HG03342 (cell line): ENCODE measurements around the gene SCN9A.
"Not testable (repeated sequence)": the region's sequence is repeated elsewhere in the genome, so short reads cannot be mapped to it uniquely, and the experiment has no call there.

Source experiments
- ATAC-seq: cut with Tn5 transposase; IDR thresholded peaks from one replicate; pipeline ENCODE4 v1.9.1; 2021; ENCODE audit warnings: mild to moderate bottlenecking, moderate library complexity; ENCODE audit not compliant: unreplicated experiment

The SCN9A gene

DNA sequence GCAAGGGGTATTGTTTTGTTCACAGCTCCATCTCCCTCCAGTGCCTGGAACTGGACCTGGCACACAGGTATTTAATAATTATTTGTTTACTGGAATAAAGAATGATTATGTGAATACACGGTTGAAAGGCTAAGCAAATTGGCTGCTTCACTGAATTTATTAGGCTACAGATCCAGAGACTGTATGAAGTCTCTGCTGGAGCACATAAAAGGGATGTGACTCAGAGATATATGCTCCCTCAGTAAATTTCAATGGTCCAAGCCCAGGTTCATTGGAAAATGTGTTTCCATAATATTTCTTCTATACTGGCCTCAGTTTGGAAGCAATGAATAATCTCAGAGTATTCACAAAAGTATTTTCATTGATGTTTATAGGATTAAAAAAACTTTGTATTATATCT lies 126.4 kb downstream of the SCN9A start:
- ATAC-seq: no peak

DNA sequence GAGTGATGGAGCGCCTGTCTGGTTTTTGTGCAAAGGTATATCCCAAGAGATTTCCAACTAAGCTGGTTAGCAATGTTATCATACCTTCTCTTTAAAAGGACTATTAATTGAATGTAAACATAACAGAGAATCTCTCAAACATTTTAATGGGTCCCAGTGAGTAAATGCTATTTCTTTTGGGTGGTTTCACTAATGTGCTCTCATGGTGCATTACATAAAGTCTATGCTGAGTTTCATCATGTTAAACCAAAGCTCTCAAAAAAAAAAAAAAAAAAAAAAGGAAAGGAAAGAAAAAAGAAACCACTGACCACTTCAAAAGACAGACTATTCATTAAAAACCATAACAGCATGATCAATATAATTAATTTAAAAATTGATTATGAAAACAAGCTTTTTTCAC lies 128.8 kb downstream of the SCN9A start:
- ATAC-seq: no peak

DNA sequence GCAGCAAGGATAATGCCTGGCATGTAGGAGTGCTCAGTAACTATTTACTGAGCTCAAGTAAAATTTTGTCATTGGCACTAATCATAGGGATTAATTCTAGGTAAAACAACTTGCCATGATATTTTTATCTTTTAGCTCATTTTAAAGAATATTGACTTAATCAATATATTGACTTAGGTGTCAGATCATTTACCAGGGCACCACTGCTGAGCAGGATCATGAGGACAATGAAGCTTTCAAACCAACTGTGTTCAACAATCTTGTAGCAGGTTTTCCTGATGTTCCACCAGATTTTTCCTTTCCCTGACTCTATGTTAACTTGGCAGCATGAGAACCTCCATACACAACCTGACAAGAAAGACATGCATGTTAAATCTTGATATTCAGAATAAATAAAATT lies 133.4 kb downstream of the SCN9A start:
- no peak for ATAC-seq

DNA sequence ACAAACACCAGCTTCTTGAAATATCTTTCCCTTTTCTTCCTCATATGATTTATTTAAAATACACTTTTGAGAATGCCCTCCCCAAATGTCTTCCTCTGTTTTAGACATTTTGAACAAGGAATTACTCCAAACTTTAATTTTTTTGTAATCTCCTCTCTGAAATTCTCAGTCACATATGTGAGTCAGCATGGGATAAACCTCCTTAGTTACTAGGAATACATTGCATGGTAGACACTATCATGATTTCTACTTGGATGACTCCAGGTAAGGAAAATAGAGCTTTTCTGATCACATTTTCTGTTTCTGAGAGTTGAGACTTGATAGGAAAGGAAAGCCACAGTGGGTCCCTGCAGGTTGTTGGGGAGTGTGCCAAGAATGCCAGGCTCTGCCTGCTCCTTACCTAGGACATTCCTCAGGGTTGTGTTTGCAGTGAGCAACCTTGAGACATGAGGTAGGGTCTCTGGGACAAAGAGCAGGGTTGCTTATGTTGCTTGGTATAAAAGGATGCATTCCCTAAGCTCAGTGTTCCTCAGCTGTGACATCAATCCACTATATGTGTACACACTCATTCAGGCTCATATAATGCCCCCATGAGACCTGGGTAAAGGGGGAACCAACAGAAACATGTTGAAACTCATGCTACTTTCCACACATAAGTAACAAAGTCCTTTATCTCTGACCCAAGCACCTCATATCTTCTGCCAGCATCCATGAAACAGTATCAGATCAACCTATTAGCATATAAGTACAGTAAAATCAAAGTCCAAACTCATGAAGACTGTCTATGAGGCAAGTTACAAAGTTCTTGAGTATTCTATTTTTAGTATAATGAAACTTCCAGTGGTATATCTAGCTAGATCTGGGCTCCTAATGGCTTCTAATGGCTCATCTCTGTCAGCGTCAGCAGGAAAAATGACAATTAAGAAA lies 135.1 kb downstream of the SCN9A start:
- no peak for ATAC-seq

DNA sequence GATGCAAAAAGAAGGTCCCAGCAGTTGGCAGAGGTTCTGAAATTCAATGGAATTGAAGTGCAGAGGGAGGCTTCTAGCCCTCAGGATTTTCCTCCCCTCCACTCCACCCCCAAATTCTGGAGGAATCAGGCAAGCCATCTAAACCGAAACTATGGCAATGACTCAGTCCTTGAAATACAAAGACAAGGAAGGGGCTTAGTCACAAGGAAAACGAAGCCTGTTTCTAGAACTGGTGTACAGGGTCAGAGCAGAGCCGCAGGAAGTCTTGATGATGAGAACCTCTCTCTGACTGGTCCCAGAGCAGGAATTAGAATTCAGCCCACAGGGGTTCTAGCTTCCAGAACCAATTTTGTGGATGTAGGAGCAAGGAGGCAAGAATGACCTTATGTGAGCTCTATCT lies 136.2 kb downstream of the SCN9A start:
- ATAC-seq: no peak

DNA sequence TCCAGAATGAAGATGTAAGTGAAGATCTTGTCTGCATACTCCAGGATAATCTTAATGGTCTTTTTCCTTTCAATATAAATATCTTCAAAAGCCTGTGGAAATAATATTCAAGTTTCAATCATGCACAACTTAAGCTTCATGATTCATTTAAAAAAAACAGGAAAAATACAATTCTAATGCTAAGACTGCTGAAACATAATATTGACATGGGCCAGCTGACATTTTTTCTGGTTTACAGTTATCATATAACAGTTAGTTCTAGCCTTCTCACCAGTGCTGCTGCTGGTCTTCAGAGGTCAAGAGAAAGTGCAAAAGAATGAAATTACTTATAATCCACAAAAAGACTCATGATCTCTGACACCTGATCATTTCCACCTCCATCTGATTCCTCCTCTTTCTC lies 137.6 kb downstream of the SCN9A start:
- no peak for ATAC-seq

DNA sequence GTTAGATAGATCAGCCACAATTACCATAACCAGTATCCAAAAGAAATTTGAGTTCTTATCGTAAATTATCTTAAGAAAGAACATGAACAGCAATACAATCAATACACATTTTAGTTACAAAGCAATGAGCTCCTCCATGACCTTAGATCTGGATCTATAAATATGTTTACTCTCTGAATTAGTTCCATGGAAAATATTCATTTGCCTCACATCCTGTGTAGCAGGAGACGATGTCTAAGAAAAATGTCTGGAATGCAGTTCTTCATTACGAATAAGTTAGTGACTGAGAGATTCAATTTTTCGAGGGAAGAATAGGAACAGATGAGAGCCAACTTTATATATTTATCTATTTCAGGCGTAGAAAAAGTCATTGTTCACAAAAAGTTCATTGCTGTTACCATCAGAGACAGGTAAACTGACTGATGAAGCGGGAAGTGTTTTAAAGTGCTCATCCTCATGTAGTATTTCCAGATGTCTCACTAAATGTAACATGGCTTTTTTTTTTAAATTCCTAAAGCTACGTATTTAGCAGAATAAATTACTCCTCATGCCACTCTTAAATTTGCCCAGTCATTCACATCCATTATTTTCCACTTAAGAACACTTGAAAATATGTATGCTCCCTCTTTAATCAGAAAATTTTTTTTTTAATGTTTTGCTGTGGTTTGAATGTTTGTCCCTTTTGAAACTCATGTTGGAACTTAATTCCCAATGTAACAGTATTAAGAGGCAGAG lies 141.5 kb downstream of the SCN9A start:
- no peak for ATAC-seq

DNA sequence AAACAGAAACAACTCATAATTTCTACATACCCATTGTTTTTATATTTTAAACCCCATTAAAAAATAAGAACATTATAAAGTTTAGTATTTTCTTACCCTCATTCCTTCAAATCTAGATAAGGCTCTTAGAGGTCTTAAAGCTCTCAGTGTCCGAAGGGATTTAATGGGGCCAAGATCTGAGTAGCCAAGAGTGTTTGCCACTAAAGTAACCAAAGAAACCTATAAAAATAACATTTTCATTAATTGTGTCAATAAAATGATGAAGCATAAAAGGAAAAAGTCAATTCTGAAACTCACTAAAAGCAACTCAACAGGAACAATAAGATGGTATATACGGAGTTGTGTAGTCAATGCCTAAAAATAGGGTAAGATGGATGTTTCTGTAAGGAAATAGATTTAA lies 142.5 kb downstream of the SCN9A start:
- ATAC-seq: no peak

DNA sequence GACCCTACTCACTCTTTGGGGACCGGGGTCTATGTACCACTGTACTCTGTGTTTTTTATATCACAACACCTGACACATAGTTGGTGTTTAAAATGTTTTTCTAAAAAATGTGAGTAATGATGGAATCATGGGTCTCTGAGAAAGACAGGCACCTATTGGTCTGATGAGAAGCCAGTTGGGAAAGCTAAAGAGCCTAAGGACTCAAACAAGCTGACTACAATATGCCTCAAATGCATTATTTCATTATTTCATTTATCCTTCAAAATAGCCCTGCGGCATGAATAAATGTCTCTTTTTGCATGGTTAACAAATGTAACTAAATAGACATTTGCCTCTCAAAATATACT lies 145.0 kb downstream of the SCN9A start:
- ATAC-seq: no peak

DNA sequence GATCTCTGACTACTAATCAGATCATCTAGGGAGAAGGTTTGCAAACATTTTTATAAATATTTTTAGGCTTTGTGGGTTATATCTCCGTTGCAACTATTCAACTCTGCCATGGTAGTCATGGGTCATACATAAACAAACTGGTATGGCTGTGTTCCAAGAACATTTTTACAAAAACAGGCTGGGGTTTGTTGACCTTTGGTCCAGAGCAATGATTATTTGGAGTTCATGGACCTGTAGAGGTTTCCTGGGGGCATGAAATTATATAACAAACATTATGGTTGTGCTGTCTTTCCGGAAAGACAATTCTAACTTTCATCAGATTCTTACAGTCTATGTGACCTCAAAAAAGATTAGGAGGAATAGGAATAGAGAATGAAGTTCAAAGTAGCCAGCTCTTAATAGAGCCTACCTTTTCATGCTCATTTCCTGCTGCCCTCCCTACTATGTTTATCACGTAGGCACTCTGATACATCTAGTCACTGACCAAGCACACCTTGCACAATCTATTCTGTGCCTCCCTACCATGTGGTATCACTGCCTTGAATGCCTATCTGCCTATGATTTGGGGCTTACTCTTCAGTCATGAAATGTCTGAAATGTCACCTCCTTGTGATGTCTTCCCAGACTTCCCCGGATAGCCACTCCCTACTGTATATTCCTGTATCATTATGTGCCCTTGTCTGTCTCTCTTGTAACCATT lies 145.6 kb downstream of the SCN9A start:
- no peak for ATAC-seq

DNA sequence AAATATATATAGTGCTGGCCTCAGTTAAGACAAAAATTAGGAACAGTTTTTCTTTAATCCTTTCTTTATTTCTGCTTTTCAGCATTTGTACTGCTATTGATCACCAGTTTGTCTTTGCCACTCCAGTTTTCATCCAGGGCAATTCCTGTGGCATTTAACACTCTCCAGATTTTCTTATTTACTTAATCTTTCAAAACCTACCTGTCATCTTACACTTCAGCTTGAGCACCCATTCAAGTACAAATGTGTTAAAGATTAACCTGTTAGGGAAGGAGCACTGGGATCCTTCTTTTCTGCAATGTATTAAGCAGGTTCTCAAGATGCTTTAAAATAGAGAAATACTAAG lies 146.1 kb downstream of the SCN9A start:
- no peak for ATAC-seq

DNA sequence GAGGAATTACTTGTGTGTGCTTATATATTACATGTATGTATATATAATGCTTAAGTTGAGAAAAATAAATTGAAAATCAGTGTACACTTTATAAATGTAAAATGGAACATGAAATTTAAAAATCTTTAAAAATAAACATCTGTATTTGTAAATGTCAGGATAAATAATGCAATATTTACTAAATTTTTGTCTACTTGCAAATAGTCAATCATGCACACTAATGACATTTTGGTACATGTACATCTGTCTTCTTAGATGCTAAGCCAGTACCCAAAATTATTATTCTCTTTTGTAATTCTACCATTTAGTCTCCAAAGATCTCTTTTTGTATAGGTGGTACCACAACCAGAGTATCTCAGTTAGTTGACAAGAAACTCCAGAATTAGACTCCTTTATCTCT lies 151.5 kb downstream of the SCN9A start:
- no peak for ATAC-seq

DNA sequence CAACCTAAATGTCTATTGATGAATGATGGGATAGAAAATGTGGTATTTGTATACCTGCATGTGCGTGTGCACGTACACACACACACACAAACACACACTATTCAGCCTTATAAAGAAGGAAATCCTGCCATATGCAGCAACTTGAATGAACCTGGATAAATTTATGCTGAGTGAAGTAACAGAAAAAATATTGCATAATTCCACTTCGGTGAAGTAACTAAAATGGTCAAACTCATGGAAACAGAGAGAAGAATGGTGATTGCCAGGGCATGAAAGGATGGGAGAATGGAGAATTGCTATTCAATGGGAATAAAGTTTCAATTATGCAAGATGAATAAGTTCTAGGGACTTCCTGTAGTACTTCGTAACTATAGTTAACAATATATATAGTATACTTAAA lies 152.4 kb downstream of the SCN9A start:
- ATAC-seq: no peak

DNA sequence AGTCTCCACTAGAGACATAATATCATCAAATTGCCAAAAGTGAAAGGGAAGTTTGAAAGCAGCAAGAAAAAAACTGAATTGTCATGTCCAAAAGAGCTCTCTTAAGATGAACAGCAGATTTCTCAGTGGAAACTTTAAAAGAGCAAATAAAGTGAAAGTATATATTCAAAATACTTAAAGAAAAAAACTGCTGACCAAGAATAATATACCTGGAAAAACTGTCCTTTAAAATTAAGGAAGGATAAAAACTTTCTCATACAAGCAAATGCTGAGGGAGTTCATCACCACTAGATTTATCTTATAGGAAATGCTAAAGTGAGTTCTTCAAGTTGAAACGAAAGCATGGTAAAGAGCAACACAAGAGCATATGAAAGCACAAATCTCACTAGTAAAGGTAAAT lies 164.7 kb downstream of the SCN9A start:
- ATAC-seq: no peak

DNA sequence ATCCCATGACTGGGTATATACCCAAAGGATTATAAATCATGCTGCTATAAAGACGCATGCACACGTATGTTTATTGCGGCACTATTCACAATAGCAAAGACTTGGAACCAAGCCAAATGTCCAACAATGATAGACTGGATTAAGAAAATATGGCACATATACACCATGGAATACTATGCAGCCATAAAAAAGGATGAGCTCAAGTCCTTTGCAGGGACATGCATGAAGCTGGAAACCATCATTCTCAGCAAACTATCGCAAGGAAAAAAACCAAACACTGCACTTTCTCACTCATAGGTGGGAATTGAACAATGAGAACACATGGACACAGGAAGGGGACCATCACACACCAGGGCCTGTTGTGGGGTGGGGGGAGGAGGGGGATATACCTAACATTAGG lies 165.8 kb downstream of the SCN9A start:
- ATAC-seq: not testable (repeated sequence)

DNA sequence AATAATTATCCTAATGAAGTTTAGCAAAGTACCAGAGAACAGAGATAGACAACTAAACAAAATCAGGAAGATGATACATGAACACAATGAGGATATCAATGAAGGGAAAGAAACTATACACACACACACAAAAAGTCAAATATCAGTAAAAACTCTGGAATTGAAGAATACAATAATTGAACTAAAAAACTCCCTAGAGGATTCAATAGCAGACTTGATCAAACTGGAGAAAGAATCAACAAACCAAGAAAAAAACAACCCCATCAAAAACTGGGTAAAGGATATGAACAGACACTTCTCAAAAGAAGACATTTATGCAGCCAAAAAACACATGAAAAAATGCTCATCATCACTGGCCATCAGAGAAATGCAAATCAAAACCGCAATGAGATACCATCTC lies 166.4 kb downstream of the SCN9A start:
- ATAC-seq: not testable (repeated sequence)

DNA sequence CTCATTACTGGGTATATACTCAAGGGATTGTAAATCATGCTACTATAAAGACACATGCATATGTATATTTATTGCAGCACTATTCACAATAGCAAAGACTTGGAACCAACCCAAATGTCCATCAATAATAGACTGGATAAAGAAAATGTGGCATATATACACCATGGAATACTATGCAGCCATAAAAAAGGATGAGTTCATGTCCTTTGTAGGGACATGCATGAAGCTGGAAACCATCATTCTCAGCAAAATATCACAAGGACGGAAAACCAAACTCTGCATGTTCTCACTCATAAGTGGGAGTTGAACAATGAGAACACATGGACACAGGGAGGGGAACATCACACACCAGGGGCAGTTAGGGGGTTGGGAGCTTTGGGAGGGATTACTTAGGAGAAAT lies 169.6 kb downstream of the SCN9A start:
- not testable (repeated sequence) for ATAC-seq

DNA sequence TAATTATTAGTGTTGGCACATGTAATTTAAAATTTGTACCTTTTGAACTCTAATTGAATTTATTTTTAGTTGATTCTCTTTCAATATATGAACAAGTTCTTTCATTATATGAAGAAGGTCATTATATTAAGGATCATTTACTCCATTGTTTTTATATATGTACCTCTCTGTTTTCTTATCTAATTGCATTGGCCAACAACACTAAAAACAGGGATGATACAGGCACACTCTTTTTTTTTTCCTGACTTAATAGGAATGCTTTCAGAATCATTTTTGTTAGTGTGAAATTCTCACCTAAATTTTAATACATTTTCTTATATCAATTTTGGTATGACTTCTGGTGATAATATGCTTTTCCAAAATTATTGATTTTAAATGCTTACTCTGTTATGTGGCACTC lies 173.0 kb downstream of the SCN9A start:
- ATAC-seq: no peak

DNA sequence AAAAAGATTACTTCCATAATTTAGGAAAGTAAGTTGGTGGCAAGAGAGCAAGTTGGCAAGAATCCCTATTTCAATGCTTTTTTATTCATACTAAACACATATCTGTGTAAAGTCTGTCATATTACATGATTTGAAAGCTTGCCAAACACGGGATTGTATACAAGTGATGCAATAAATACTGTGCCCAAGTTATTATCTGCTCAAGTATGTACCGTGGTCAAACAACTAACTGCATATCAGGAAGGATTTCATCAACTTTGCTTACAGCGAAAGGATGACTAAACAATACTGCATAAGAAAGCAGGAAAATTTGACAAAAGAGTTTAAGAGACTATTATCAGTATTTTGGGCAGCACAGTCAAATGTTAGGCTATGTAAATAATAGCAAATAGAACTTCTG lies 178.3 kb downstream of the SCN9A start:
- no peak for ATAC-seq

DNA sequence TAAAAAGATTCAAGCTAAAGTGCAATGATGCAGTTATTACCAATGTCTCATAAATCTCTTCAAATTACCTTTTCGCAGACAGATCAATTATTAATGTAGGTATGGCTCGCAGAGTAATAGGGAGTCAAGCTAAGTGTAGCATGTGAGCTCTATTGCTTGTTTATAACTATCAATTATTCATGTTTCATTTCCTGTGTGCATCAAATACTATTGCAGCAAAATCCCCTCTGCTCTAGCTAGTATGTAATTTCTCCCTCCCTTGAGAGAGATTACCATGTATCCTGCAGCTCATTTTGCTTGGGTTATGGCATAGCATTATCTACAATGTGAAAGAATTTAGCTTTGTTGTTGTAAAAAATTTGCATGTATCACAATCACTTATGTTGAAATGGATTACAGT lies 182.3 kb downstream of the SCN9A start:
- ATAC-seq: no peak

DNA sequence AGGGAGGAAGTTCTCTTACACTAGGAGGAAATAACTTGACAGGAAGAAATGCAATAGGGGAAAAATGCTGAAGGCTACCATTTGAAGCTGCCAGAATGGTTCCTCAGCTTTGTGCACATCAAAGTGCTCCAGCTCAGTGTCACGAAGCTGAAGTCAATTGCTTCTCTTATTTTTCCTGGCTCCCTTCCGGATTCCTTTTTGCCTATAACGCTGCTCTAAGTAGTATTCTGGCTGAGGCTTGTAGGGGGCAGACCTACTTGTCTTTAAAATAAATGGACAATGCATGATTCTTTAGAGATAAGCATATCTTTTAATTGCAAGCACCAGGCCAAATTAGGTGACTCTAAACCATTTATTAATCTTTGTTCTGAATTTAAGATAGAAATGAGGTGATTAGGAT lies 187.7 kb downstream of the SCN9A start:
- ATAC-seq: no peak

DNA sequence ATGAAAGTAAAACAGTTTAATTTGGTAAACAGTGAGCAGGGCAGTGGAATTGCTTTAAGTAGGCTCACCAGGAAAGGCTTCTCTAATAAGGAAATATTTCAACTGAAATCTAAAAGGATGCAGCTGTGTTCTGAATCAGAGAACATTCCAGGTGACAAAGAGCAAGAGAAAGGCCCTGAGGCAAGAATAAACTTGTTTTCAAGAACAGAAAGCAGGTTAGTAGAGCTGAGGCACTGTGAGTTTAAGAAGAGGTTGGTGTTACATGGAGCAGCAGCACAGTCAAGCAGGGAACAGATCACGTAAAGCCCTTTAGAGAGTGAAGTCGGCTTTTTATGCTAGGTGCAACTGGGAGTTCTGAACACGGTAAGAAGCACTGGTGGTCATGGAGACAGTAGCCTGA lies 191.0 kb downstream of the SCN9A start:
- no peak for ATAC-seq
